Activated T-cell treated with anti-CD3 and anti-CD28 coated beads for 1 hour (primary cell): Measurements from ENCODE around the gene ATP13A3.

ENCODE experiments used
- DNase-seq: peaks from one replicate; pipeline ENCODE4 v3.0.0-alpha.2; 2020; ENCODE audit warnings: low read depth

Gene ATP13A3

GRCh38 chr3:194475138-194475932 lies 11.5 kb downstream of the ATP13A3 start:
- no peak for DNase-seq

GRCh38 chr3:194474675-194475074 lies 12.1 kb downstream of the ATP13A3 start:
- no peak for DNase-seq

- DNase-seq, result no peak
Observed at GRCh38 chr3:194472290-194472920, 14.4 kb downstream of the ATP13A3 start.

GRCh38 chr3:194471863-194472262 lies 14.9 kb downstream of the ATP13A3 start:
- DNase-seq, result no peak

- DNase-seq, result no peak
Observed at GRCh38 chr3:194470615-194471014, 16.2 kb downstream of the ATP13A3 start.

GRCh38 chr3:194469977-194470376 lies 16.8 kb downstream of the ATP13A3 start:
- no peak for DNase-seq

GRCh38 chr3:194468086-194468485 lies 18.7 kb downstream of the ATP13A3 start:
- no peak for DNase-seq

- DNase-seq, result no peak
Observed at GRCh38 chr3:194466761-194467356, 19.9 kb downstream of the ATP13A3 start.

- DNase-seq, result no peak
Observed at GRCh38 chr3:194465920-194466570, 20.8 kb downstream of the ATP13A3 start.

GRCh38 chr3:194465246-194465645 lies 21.6 kb downstream of the ATP13A3 start:
- no peak for DNase-seq

GRCh38 chr3:194464692-194465091 lies 22.1 kb downstream of the ATP13A3 start:
- no peak for DNase-seq

GRCh38 chr3:194462936-194463335 lies 23.9 kb downstream of the ATP13A3 start:
- DNase-seq, result no peak

GRCh38 chr3:194460566-194460965 lies 26.2 kb downstream of the ATP13A3 start:
- DNase-seq, result no peak

GRCh38 chr3:194458131-194458530 lies 28.7 kb downstream of the ATP13A3 start:
- no peak for DNase-seq

GRCh38 chr3:194455481-194455880 lies 31.3 kb downstream of the ATP13A3 start:
- DNase-seq, result no peak

GRCh38 chr3:194450341-194450740 lies 36.5 kb downstream of the ATP13A3 start:
- no peak for DNase-seq

GRCh38 chr3:194449913-194450312 lies 36.9 kb downstream of the ATP13A3 start:
- no peak for DNase-seq

- no peak for DNase-seq
Observed at GRCh38 chr3:194447657-194448056, 39.1 kb downstream of the ATP13A3 start.

GRCh38 chr3:194447161-194447560 lies 39.6 kb downstream of the ATP13A3 start:
- no peak for DNase-seq

- no peak for DNase-seq
Observed at GRCh38 chr3:194446754-194447153, 40.0 kb downstream of the ATP13A3 start.

- DNase-seq, result no peak
Observed at GRCh38 chr3:194446172-194446571, 40.6 kb downstream of the ATP13A3 start.

GRCh38 chr3:194443901-194444300 lies 42.9 kb downstream of the ATP13A3 start:
- DNase-seq, result no peak

- no peak for DNase-seq
Observed at GRCh38 chr3:194440756-194441155, 46.0 kb downstream of the ATP13A3 start.
